ENCODE data around the gene KDM4C.

KDM4C gene

GRCh38 chr9:6925836-6926235 lies 168.1 kb downstream of the KDM4C start:
- Histone ChIP-seq H3K9me3 (ENCODE audit: low read length) (no peaks in the 10 kb centered on the region), H3K27me3 (ENCODE audit: insufficient read depth, low read length) (no peaks in the 10 kb centered on the region), H3K9me2 (ENCODE audit: low read depth, low read length) (no peaks in the 10 kb centered on the region), H3K4me2 (ENCODE audit: low read length) (no peak overlapping the region), H2AFZ (ENCODE audit: low read length) (no peak overlapping the region), H3K79me2 (ENCODE audit: insufficient read depth, low read length) (no peaks in the 10 kb centered on the region), H3K4me3 (ENCODE audit: low read depth, low read length, poor library complexity, severe bottlenecking) (no peak overlapping the region), H3K4me1 (ENCODE audit: insufficient read depth, low read length, severe bottlenecking) (peaks cover under 1% of the 10 kb centered on the region), H3K36me3 (ENCODE audit: insufficient read depth, low read length) (peaks cover 8% of the 10 kb centered on the region; the same call in 1 of the 2 replicates), H3K27ac (ENCODE audit: low read depth, low read length, poor library complexity, severe bottlenecking) (no peak overlapping the region), H4K20me1 (ENCODE audit: insufficient read depth, low read length) (no peaks in the 10 kb centered on the region), H3K9ac (ENCODE audit: low read length) (no peak overlapping the region), H3F3A (ENCODE audit: insufficient read depth, low read length) (no peaks in the 10 kb centered on the region)
- TF ChIP-seq CTCF (IDR thresholded peaks at IDR 0.05; ENCODE audit: low read length) (no peak), EZH2 (IDR thresholded peaks at IDR 0.05; ENCODE audit: borderline replicate concordance, low read length) (no peak)

DNA sequence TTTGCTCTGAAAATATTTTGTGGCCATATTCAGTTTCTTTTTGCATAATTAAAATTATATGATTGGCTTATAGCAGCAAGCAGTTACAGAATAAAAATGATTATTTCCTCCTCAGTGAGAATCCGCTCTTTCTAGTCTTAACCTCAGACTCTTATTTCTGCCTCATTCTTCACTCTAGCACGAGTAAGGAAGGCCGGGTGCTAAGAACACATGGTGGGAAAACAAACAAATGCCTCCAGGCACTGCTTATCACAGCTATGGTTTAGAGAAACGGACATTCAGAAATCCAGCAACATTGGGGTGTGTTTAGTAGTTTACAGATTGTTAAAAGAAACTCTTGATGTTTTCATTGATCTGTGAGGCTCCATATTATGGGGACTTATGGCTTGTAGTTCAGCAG lies 168.7 kb downstream of the KDM4C start:
- Histone ChIP-seq H3K9me2 (ENCODE audit: low read depth, low read length) (no peaks in the 10 kb centered on the region), H2AFZ (ENCODE audit: low read length) (no peak overlapping the region), H3K9me3 (ENCODE audit: low read length) (no peaks in the 10 kb centered on the region), H3K4me2 (ENCODE audit: low read length) (no peak overlapping the region), H3K36me3 (ENCODE audit: insufficient read depth, low read length) (peaks cover 2% of the 10 kb centered on the region; the same call in 1 of the 2 replicates), H3K27me3 (ENCODE audit: insufficient read depth, low read length) (no peaks in the 10 kb centered on the region), H3K27ac (ENCODE audit: low read depth, low read length, poor library complexity, severe bottlenecking) (no peak overlapping the region), H3F3A (ENCODE audit: insufficient read depth, low read length) (no peaks in the 10 kb centered on the region), H3K4me1 (ENCODE audit: insufficient read depth, low read length, severe bottlenecking) (no peaks in the 10 kb centered on the region), H4K20me1 (ENCODE audit: insufficient read depth, low read length) (no peaks in the 10 kb centered on the region), H3K9ac (ENCODE audit: low read length) (no peak overlapping the region), H3K79me2 (ENCODE audit: insufficient read depth, low read length) (no peaks in the 10 kb centered on the region), H3K4me3 (ENCODE audit: low read depth, low read length, poor library complexity, severe bottlenecking) (no peak overlapping the region)
- TF ChIP-seq EZH2 (IDR thresholded peaks at IDR 0.05; ENCODE audit: borderline replicate concordance, low read length) (no peak), CTCF (IDR thresholded peaks at IDR 0.05; ENCODE audit: low read length) (no peak)

GRCh38 chr9:6927838-6928237 lies 170.1 kb downstream of the KDM4C start:
- Histone ChIP-seq H3K4me2 (ENCODE audit: low read length) (no peak overlapping the region), H3K4me3 (ENCODE audit: low read depth, low read length, poor library complexity, severe bottlenecking) (no peak overlapping the region), H3K79me2 (ENCODE audit: insufficient read depth, low read length) (no peaks in the 10 kb centered on the region), H2AFZ (ENCODE audit: low read length) (no peak overlapping the region), H3K27ac (ENCODE audit: low read depth, low read length, poor library complexity, severe bottlenecking) (no peak overlapping the region), H3K4me1 (ENCODE audit: insufficient read depth, low read length, severe bottlenecking) (no peaks in the 10 kb centered on the region), H3K9me2 (ENCODE audit: low read depth, low read length) (no peaks in the 10 kb centered on the region), H3K36me3 (ENCODE audit: insufficient read depth, low read length) (no peaks in the 10 kb centered on the region), H3K27me3 (ENCODE audit: insufficient read depth, low read length) (no peaks in the 10 kb centered on the region), H3F3A (ENCODE audit: insufficient read depth, low read length) (no peaks in the 10 kb centered on the region), H4K20me1 (ENCODE audit: insufficient read depth, low read length) (no peaks in the 10 kb centered on the region), H3K9me3 (ENCODE audit: low read length) (no peaks in the 10 kb centered on the region), H3K9ac (ENCODE audit: low read length) (no peak overlapping the region)
- TF ChIP-seq EZH2 (IDR thresholded peaks at IDR 0.05; ENCODE audit: borderline replicate concordance, low read length) (no peak), CTCF (IDR thresholded peaks at IDR 0.05; ENCODE audit: low read length) (no peak)
